Neutrophil (primary cell): ENCODE measurements around the gene SHC2.

ENCODE experiments used
- H3K27ac ChIP-seq: fragments of 200-600 bp; sonication (generic); 2 replicates; pipeline ENCODE4 v1.5.1; 2016; ENCODE audit warnings: mild to moderate bottlenecking, moderate library complexity
- H3K27me3 ChIP-seq: fragments of 200-600 bp; sonication (generic); 2 replicates; pipeline ENCODE4 v1.6.0; 2016; ENCODE audit warnings: mild to moderate bottlenecking
- H3K36me3 ChIP-seq: fragments of 200-600 bp; sonication (generic); 2 replicates; pipeline ENCODE4 v1.5.1; 2017
- H3K4me1 ChIP-seq, 2 experiments: fragments of 200-600 bp in 1 of 2; sonication (generic) in 1 of 2; 1 replicate in 1 of 2; 2 replicates in 1 of 2; pipeline versions ENCODE4 v1.5.1 to v1.6.1; 2013 to 2016; ENCODE audit warnings: low read depth in 1 of 2, low read length in 1 of 2, mild to moderate bottlenecking in 1 of 2, moderate library complexity in 1 of 2; ENCODE audit not compliant: control insufficient read depth in 1 of 2, insufficient read depth in 1 of 2
- H3K4me3 ChIP-seq, 2 experiments: fragments of 200-600 bp in 1 of 2; sonication (generic) in 1 of 2; 1 replicate in 1 of 2; 2 replicates in 1 of 2; pipeline ENCODE4 v1.5.1; 2013 to 2016; ENCODE audit warnings: low read depth in 1 of 2, low read length in 1 of 2, mild to moderate bottlenecking in 1 of 2, moderate library complexity in 1 of 2
- H3K9me3 ChIP-seq: fragments of 200-600 bp; sonication (generic); 2 replicates; pipeline ENCODE4 v1.5.1; 2016
- TF ChIP-seq, protein P1 (sequence below): fragments of 200-600 bp; sonication (generic); IDR thresholded peaks from 2 replicates; pipeline ENCODE4 v1.5.1; 2016; ENCODE audit warnings: antibody characterized with exemption

The SHC2 gene

DNA sequence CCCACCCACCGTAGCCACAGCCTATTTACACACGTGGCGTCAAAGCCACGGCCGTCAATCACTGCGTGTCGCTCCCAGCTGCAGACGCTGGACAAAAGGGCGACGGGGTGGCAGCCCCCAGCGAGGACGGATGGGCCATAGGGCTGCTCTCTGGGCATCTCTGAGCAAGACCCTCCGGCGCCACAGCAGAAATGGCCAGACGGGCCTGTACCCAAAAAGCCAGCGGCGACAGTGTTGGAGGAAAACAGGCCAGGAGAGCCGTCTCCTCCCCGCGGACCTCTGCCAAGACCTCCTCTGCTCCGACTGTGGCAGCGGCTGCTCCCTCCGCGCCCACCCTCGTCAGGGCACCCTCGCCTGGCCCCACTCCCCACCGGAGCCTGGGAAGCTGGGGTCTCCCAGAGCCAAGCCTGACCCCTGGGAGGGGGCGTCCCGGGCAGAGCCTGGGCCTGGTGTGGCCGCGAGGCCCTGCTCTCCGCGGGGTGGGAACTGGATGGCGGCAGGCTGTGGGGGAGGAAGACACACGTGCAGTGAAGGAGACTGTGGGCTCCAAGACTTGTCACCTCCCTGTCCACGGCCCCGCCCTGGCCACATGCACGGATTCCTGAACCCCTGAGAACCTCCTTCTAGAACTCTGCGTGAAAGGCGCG is 54.6 kb downstream of the SHC2 start:
- Histone ChIP-seq H3K4me1 (no peaks in the 10 kb centered on the region), H3K36me3 (no peaks in the 10 kb centered on the region), H3K4me3 (no peak overlapping the region), H3K9me3 (no peaks in the 10 kb centered on the region), H3K27me3 (peaks cover 61% of the 10 kb centered on the region), H3K27ac (no peak overlapping the region)
- TF ChIP-seq, protein P1, sequence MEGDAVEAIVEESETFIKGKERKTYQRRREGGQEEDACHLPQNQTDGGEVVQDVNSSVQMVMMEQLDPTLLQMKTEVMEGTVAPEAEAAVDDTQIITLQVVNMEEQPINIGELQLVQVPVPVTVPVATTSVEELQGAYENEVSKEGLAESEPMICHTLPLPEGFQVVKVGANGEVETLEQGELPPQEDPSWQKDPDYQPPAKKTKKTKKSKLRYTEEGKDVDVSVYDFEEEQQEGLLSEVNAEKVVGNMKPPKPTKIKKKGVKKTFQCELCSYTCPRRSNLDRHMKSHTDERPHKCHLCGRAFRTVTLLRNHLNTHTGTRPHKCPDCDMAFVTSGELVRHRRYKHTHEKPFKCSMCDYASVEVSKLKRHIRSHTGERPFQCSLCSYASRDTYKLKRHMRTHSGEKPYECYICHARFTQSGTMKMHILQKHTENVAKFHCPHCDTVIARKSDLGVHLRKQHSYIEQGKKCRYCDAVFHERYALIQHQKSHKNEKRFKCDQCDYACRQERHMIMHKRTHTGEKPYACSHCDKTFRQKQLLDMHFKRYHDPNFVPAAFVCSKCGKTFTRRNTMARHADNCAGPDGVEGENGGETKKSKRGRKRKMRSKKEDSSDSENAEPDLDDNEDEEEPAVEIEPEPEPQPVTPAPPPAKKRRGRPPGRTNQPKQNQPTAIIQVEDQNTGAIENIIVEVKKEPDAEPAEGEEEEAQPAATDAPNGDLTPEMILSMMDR = no peak

DNA sequence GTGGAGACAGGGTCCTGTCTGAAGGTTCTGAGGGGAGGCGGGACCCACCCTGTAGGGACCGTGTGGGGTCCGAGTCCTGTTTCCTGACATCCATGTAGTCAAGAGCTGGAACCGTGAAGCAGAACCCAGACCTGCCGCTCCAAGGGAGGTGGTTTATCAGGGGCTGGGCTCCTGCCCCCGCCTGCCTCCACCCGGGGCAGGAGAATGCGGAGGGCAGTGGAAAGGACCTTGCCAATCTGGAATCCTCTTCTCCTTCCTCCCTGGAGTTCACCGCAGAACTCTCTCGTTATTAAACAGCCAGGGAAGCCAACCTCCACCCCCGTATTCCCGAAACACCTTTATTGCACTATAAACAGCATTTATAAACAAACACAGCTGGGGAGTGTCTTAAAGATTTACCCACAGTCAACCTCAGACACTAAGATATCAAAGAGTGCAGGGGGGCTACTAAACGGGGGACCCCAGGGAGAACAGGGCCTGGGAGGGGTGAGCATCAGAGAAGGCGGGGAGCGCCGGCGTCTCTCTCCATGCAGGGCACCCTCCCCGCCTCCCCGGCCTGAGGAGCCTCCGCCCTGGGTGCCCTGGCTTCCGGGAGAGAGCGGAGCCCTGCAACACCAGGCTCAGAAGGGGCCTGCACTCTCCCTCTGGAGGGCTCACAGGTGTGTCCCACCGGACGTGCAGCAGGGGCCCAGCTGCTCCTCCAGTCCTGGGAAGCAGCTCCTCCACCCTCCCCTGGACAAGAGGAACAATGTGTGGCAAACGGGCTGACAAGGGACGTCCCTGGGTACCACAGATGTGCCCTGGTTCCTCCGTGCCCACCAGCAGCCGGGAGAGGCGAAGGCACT is 55.5 kb downstream of the SHC2 start:
- Histone ChIP-seq H3K4me3 (no peak overlapping the region), H3K27me3 (peaks cover 54% of the 10 kb centered on the region), H3K27ac (no peak overlapping the region), H3K9me3 (no peaks in the 10 kb centered on the region), H3K4me1 (no peaks in the 10 kb centered on the region), H3K36me3 (no peaks in the 10 kb centered on the region)
- TF ChIP-seq, protein P1 = no peak

DNA sequence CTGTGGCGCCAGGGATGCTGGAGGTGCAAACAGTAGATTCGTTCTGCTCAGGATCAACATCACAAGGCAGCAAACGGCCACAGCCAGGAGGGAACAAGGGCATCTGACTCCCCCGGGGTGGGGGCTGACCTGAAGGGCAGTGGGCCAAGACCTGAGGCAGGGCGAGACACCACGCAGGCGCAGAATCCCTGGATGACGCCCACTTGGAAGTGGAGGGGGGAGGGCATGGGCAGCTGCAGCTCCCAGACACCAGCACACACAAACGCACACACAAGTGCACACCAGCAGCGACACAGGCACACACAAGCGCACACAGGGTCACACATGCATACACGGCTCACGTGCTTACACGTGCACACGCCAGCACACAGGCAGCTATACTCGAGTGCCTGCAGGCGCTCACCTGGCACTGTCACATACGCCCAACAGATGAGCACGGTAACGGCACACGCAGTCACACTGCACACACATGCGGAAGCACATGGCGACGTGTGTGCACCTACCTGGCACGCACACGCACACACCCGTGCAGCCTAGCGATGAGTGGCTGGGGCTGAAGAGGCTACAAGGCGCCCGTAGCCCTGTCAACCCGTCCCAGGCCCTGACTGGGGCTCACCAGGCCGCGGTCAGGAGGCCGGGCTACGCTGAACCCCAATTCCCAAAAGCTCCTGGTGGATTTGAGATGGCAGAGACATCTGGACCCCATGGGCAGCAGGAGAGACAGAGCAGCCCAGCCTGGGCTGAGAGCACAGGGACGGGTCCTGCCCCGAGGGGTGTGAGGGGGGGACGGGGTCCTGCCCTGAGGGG is 57.4 kb downstream of the SHC2 start:
- no peaks in the 10 kb centered on the region for H3K4me1 ChIP-seq
- peaks cover 35% of the 10 kb centered on the region for H3K27me3 ChIP-seq
- H3K4me3 ChIP-seq = no peak overlapping the region
- TF ChIP-seq, protein P1 = no peak
- H3K36me3 ChIP-seq = no peaks in the 10 kb centered on the region
- H3K27ac ChIP-seq = no peak overlapping the region
- H3K9me3 ChIP-seq = no peaks in the 10 kb centered on the region

DNA sequence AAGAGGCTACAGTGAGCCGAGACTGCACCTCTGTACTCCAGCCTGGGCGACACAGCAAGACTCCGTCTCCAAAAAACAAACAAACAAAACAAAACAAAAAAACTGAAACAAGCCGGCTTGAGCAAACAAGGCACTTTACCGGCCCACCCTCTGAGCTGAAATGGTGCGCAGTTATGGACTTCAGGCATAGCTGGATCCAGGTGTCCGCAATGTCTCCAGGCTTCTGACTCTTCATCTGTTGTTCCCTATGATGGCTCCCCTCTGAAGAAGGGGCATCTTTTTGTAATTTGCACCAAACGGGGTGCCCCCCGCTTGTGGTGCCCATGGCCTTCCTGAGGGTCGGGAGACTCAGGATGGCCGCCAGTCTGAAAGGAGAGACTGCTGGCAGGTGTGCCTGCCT is 58.0 kb downstream of the SHC2 start:
- no peaks in the 10 kb centered on the region for H3K9me3 ChIP-seq
- H3K27ac ChIP-seq = no peak overlapping the region
- peaks cover 28% of the 10 kb centered on the region for H3K27me3 ChIP-seq
- no peaks in the 10 kb centered on the region for H3K4me1 ChIP-seq
- no peaks in the 10 kb centered on the region for H3K36me3 ChIP-seq
- H3K4me3 ChIP-seq = no peak overlapping the region
- TF ChIP-seq, protein P1 = no peak

DNA sequence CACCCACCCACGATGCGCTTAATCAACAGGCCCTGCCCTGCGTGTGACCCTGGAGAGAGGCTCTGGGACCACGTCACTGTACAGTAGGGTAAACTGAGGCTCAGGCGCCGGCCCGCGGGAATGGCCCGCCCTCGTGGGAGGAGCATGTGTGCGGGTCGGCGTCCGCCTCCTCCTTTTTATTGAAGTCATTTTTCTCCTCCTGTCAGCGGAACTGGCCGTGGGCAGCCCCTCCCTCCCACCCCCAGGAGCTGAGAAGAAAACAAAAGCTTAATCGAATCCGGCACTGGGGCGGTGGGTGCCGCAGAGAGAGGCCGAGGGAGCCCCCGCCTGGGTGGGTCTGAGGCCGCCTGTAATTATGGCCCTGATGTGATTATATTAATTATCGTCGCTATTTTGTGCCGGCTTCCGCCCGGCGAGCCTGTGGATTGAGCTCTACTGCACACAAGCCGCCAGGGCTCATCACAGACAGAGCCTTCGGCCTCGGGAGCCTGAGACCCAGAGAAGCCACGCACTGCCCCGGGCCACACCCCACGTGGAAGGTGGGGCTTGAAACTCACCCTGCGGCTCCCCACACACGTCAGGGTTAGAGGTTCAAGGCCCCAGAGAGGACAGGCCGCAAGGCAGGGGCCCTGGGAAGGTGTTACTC is 58.8 kb downstream of the SHC2 start:
- H3K36me3 ChIP-seq = no peaks in the 10 kb centered on the region
- peaks cover 20% of the 10 kb centered on the region for H3K27me3 ChIP-seq
- H3K9me3 ChIP-seq = no peaks in the 10 kb centered on the region
- no peaks in the 10 kb centered on the region for H3K4me1 ChIP-seq
- H3K27ac ChIP-seq = no peak overlapping the region
- TF ChIP-seq, protein P1 = no peak
- no peak overlapping the region for H3K4me3 ChIP-seq
